ENCODE data around the gene HOXA11.

Gene HOXA11

DNA sequence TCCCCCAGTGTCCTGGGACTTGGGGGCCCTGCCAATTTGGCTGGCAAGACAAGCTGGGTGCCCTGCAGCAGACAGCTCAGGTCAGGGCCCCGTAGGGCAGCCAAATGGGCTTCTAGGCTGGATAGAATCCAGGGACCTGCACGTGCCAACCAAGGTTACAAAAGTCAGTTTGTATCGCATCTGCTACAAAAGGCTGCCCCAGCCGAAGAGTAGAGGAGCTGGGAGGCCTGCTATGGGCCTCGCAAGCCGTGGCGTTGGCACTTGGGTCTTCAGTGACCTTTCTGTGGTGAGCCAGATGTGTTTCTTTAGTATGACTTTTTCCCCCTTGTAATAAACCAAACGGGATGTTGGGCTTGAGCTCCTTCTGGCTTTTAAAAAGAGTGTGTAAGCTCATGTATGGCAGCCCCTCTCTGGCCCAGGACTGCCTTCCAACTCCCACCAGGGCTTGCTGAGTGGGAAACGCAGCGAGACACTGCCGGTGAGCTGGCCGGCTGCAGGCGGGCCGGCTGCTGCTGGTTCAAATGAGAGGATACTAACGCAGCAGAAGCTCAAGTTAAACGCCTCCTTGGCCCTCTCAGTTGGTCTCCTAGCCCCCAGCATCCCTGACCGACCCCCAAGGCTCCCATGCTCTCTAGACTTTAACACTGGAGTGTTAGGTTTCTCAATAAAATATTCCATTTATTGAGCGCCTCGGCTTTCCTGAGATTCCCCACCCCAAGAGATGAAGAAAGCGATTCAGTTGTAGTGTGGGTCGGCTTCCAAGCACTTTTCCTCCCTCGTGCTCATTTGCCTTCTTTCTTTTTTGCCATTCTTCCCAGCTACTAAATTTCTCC is 7.9 kb downstream of the HOXA11 start:
- Histone ChIP-seq H3K4me3 (ENCODE audit: low read depth, low read length) (no peak overlapping the region), H3K27ac (ENCODE audit: low read depth, low read length) (no peak overlapping the region), H3K27me3 (ENCODE audit: insufficient read depth, low read length) (peaks cover 86% of the 10 kb centered on the region), H2AFZ (ENCODE audit: low read length, unreplicated experiment) (no peak overlapping the region), H3K79me2 (ENCODE audit: control insufficient read depth, insufficient read depth, low read length, unreplicated experiment) (no peaks in the 10 kb centered on the region), H3K36me3 (ENCODE audit: insufficient read depth, low read length) (no peaks in the 10 kb centered on the region), H3K4me1 (ENCODE audit: control insufficient read depth, insufficient read depth, low read length, unreplicated experiment) (peaks cover 3% of the 10 kb centered on the region)

DNA sequence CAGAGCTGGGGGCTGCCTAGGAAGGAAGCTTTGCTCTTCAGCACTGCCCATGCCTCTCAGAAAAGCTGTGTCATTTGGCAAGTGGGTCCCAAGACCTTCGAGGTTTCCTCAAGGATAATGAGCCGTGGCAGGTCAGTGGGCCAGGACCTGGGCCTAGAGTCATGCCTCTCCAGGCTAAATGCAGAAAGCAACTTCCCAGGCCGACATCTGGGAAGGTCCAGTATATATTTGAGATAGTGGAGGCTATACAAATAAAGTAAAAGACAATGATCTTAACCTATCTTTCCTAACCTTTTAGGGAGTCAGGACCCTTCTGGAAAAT is 8.5 kb downstream of the HOXA11 start:
- H3K79me2 ChIP-seq (ENCODE audit: control insufficient read depth, insufficient read depth, low read length, unreplicated experiment), result no peaks in the 10 kb centered on the region
- H3K4me3 ChIP-seq (ENCODE audit: low read depth, low read length), result no peak overlapping the region
- peaks cover 3% of the 10 kb centered on the region for H3K4me1 ChIP-seq (ENCODE audit: control insufficient read depth, insufficient read depth, low read length, unreplicated experiment)
- peaks cover 87% of the 10 kb centered on the region for H3K27me3 ChIP-seq (ENCODE audit: insufficient read depth, low read length)
- H3K36me3 ChIP-seq (ENCODE audit: insufficient read depth, low read length), result no peaks in the 10 kb centered on the region
- no peak overlapping the region for H3K27ac ChIP-seq (ENCODE audit: low read depth, low read length)
- no peak overlapping the region for H2AFZ ChIP-seq (ENCODE audit: low read length, unreplicated experiment)

DNA sequence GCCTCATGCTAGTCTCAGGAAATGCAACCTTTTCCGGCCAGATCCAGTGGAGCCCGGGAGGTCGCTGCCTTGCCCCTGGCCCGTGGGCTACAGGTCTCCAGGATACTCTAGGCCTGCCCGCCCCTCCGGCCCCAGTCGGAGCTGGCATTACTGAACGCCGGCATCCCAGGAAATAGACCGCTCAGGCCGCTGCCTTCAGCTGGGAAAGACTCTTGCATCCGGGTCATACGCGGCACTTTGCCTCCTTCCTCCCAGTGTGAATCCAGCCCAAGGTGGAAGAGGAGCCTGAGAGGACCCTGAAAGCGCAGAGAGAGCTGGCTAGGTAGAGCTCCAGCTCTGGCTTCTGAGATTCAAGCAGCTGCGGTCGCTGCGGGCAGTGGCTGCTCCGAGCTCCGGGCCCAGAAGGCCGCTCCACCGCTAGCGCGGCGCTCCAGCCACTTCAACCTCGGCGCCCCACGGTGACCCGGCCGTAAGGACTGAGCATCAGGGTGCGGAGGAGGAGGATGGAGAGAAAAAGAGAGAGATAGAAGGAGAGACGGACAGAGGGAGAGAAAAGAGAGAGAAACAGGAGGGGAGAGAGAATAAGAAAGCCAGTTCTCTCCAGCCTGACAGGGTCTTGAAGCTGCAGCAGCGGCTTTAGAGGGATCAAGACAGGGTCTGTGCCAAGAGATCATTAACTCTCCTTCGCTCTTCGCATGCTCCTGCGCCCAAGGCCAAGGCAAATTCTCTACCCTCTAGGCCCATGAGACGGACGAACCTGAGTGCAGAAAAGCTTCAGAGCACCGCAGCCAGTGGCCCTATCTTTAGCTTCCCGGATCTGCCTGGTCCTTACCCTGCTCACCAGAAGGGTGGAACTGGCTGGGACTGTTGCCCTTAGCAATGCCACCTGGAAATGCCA is 9.2 kb downstream of the HOXA11 start:
- H3K4me3 ChIP-seq (ENCODE audit: low read depth, low read length), result no peak overlapping the region
- no peak overlapping the region for H2AFZ ChIP-seq (ENCODE audit: low read length, unreplicated experiment)
- H3K36me3 ChIP-seq (ENCODE audit: insufficient read depth, low read length), result no peaks in the 10 kb centered on the region
- peaks cover 3% of the 10 kb centered on the region for H3K4me1 ChIP-seq (ENCODE audit: control insufficient read depth, insufficient read depth, low read length, unreplicated experiment)
- no peaks in the 10 kb centered on the region for H3K79me2 ChIP-seq (ENCODE audit: control insufficient read depth, insufficient read depth, low read length, unreplicated experiment)
- H3K27me3 ChIP-seq (ENCODE audit: insufficient read depth, low read length), result peaks cover 93% of the 10 kb centered on the region
- no peak overlapping the region for H3K27ac ChIP-seq (ENCODE audit: low read depth, low read length)

DNA sequence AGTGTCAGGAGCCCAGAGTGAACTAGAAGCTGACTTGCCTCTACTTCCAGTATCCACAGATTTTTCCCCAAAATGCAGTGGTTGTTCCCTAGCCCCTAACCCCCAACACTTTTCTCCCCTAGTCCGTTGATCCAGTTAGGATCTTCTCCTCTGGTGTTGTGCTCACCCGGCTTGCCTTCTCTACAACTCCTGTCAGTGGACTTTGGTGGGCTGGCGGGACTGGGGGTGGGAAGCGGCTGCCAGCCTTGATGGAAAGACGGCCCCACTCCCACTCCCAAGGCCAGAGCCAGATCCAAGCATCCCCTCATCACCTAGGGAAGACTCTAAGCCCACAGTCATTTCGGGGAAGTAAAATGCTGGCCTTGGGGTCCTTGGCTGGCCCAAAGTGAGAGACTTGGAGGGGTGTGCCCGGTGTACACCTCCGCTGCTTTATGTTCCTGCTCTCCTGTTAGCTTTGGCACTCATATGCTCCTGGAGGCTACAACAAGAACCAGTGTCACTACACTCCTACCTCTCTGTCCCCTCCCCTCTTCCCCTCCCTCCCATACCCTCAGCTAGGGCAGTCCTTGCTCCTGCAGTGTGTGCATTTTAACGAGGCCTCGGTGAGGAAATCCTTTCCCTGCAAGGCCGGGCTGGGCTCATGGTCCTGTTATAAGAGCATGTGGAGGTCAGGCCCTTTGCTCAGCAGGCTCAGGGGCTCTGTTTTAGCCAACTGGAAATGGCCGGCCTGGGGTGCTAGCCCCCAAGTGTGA is 10.0 kb downstream of the HOXA11 start:
- H3K27me3 ChIP-seq (ENCODE audit: insufficient read depth, low read length), result peaks cover 93% of the 10 kb centered on the region

DNA sequence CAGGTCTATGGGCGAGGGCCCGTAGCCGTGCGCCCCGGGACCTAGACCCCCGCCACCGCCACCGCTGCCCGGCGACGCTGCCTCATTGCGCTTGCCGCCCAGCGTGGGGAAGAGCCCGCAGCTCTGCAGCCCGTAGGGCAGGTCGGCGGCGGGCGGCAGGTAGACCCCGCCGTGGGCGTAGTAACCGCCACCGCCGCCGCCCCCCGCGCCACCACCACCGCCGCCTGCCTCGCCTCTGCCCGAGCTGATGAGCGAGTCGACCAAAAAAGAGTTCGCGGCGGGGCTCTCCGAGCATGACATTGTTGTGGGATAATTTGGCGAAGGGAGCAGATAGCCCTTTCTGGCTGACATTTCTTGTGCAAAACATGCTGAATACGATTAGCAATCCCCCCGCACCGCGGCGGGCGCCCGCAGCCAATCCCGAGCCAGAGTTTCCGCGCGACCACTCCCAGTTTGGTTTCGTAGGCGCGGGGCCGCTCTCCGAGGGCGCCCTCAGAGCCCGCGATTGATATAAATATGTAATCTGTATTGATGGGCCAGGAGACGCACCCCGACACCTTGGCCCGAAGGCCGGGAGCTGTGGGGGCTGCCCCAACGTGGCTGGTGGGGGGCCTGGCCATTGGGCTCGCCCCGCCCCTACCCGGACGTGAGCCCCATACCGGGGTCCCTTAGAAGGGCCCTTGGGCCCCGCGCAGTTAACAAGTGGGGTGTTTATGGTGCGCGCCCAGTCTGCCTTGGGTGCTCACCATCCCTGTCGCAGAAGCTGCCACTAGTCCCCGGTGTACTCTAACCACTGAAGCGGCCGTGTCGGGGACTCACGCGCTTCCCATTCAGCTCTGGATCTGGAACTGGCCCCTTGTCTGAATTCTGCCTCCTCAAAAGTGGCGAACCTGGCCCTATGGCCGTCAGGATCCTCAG is 10.8 kb downstream of the HOXA11 start, which contains the start of gene HOXA10:
TSS of gene HOXA10 (minus strand) at position 365 of the 918 bp plus-strand sequence. CDS start at position 351, 14 bp downstream.
- peak within 1 kb of the TSS; percentile 58 for H3K4me3 ChIP-seq (ENCODE audit: low read depth, low read length)
- H3K79me2 ChIP-seq (ENCODE audit: control insufficient read depth, insufficient read depth, low read length, unreplicated experiment), result no peaks in the 10 kb centered on the region
- H2AFZ ChIP-seq (ENCODE audit: low read length, unreplicated experiment), result no peak within 1 kb of the TSS
- peaks cover 94% of the 10 kb centered on the region for H3K27me3 ChIP-seq (ENCODE audit: insufficient read depth, low read length)
- no peaks in the 10 kb centered on the region for H3K4me1 ChIP-seq (ENCODE audit: control insufficient read depth, insufficient read depth, low read length, unreplicated experiment)
- H3K36me3 ChIP-seq (ENCODE audit: insufficient read depth, low read length), result no peaks in the 10 kb centered on the region
- H3K27ac ChIP-seq (ENCODE audit: low read depth, low read length), result no peak within 1 kb of the TSS

More for the DNA sequence above, 10.0 kb downstream of the HOXA11 start:
- no peak overlapping the region for H3K4me3 ChIP-seq (ENCODE audit: low read depth, low read length)
- no peaks in the 10 kb centered on the region for H3K36me3 ChIP-seq (ENCODE audit: insufficient read depth, low read length)
- no peaks in the 10 kb centered on the region for H3K79me2 ChIP-seq (ENCODE audit: control insufficient read depth, insufficient read depth, low read length, unreplicated experiment)
- H3K27ac ChIP-seq (ENCODE audit: low read depth, low read length), result no peak overlapping the region
- no peak overlapping the region for H2AFZ ChIP-seq (ENCODE audit: low read length, unreplicated experiment)
- H3K4me1 ChIP-seq (ENCODE audit: control insufficient read depth, insufficient read depth, low read length, unreplicated experiment), result peaks cover 3% of the 10 kb centered on the region

DNA sequence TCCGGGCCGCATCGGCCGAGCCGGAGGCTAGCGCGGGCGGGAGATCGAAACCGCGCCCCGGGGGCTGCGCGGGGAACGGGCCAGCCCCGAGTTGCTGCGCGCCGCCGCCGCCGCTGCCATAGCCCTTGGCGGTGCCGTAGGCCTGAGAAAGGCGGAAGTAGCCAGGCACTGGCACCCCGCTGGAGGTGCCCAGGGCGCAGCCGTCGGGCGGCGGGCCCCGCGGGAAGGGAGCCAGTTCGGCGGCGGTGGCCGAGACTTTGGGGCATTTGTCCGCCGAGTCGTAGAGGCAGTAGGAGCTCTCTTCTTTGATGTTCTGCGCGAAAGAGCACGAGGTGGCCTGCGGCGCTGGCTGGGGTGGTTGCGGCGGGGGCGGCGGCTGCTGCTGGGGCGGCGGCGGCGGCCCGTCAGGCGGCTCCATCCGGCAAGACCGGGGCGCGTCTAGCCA is 11.5 kb downstream of the HOXA11 start:
- H3K36me3 ChIP-seq (ENCODE audit: insufficient read depth, low read length), result no peaks in the 10 kb centered on the region
- H3K4me3 ChIP-seq (ENCODE audit: low read depth, low read length), result peak overlapping the region; percentile 58
- H3K27ac ChIP-seq (ENCODE audit: low read depth, low read length), result no peak overlapping the region
- H2AFZ ChIP-seq (ENCODE audit: low read length, unreplicated experiment), result no peak overlapping the region
- no peaks in the 10 kb centered on the region for H3K4me1 ChIP-seq (ENCODE audit: control insufficient read depth, insufficient read depth, low read length, unreplicated experiment)
- no peaks in the 10 kb centered on the region for H3K79me2 ChIP-seq (ENCODE audit: control insufficient read depth, insufficient read depth, low read length, unreplicated experiment)
- H3K27me3 ChIP-seq (ENCODE audit: insufficient read depth, low read length), result peaks cover 94% of the 10 kb centered on the region

DNA sequence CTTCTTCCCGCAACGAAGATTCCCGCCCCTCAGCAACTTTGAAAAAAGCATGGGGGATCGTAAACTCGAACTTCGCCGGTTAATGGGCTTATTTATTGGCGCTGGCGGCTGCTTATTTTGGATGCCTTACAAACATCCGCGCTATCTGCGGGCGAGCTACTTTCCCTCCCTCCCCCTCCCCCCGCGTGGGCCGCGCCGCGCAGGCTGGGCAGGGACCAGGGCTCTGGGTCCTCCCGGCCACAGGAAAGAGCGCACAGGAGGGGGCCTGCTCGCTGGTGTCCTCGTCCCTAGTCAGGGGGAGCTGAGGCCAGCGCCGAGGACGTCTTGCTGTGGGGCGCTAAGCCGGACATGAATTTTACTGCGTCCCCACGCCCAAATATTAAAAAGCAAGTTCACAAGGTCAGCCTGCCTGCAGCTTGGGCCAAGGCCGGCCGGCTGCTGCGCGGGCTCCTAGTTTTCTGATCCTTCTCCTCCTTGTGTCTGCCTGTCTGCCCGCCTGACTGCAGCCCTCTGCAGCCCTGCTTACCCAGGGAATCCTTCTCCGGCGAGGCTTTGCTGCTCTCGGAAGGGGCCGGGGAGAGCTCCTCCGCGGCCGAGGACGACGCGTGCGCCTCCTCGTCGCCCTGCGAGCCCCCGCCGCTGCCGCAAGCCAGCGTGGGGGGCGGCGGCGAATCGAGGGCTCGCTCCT is 12.1 kb downstream of the HOXA11 start:
- Histone ChIP-seq H2AFZ (ENCODE audit: low read length, unreplicated experiment) (no peak overlapping the region), H3K36me3 (ENCODE audit: insufficient read depth, low read length) (no peaks in the 10 kb centered on the region), H3K27ac (ENCODE audit: low read depth, low read length) (no peak overlapping the region), H3K4me1 (ENCODE audit: control insufficient read depth, insufficient read depth, low read length, unreplicated experiment) (no peaks in the 10 kb centered on the region), H3K27me3 (ENCODE audit: insufficient read depth, low read length) (peaks cover 94% of the 10 kb centered on the region), H3K4me3 (ENCODE audit: low read depth, low read length) (peak overlapping the region; percentile 58), H3K79me2 (ENCODE audit: control insufficient read depth, insufficient read depth, low read length, unreplicated experiment) (no peaks in the 10 kb centered on the region)

DNA sequence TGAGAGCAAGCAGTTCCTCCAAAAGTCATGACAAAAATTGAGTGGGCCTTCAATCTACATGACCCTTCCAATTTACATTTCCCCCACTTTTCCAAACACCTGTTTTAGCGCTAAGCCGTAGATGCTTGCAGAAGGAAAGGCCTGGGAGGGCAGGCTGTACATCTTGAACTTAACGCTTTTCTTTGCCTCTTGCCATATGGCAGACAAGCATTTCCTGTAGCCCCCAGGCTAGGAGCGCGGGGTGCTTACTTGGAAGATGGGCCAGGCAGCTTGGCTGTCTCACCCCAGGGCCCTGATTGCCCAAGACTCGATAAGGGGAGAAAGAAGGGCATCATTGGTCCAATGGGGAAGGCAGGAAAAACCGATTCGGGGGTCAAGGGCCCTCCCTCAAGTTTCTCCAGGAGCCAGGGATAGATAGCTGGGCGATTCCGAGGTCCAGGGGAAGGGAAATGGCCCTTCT is 12.7 kb downstream of the HOXA11 start:
- H2AFZ ChIP-seq (ENCODE audit: low read length, unreplicated experiment), result no peak overlapping the region
- H3K79me2 ChIP-seq (ENCODE audit: control insufficient read depth, insufficient read depth, low read length, unreplicated experiment), result no peaks in the 10 kb centered on the region
- H3K27ac ChIP-seq (ENCODE audit: low read depth, low read length), result no peak overlapping the region
- peak overlapping the region; percentile 58; the same call in 1 of the 2 replicates for H3K4me3 ChIP-seq (ENCODE audit: low read depth, low read length)
- H3K4me1 ChIP-seq (ENCODE audit: control insufficient read depth, insufficient read depth, low read length, unreplicated experiment), result no peaks in the 10 kb centered on the region
- peaks cover 96% of the 10 kb centered on the region for H3K27me3 ChIP-seq (ENCODE audit: insufficient read depth, low read length)
- H3K36me3 ChIP-seq (ENCODE audit: insufficient read depth, low read length), result no peaks in the 10 kb centered on the region

DNA sequence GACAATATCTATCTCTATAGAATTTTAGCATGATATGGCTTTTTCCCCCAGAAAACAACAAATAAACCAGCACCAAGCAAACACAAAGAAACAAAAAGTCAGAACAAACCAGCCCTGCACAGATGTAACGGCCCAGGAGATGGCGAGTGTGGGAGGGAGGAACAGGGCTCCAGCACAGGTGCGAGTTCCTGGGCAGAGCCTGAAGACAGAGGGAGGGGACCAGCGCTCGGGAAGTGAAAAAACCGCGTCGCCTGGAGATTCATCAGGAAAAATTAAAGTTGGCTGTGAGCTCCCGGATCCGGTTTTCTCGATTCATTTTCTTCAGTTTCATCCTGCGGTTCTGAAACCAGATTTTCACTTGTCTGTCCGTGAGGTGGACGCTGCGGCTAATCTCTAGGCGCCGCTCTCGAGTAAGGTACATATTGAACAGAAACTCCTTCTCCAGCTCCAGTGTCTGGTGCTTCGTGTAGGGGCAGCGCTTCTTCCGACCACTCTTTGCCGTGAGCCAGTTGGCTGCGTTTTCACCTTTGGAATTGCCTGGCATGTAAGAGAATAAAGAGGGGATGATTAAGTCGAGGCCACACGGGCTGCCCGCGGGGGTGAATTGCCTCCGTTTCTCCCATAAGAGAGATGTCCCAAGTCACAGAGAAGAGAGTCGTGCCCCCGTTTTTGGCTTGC is 13.3 kb downstream of the HOXA11 start:
- Histone ChIP-seq H3K27me3 (ENCODE audit: insufficient read depth, low read length) (peaks cover 99% of the 10 kb centered on the region), H3K27ac (ENCODE audit: low read depth, low read length) (no peak overlapping the region), H2AFZ (ENCODE audit: low read length, unreplicated experiment) (no peak overlapping the region)

More for the DNA sequence above, 13.3 kb downstream of the HOXA11 start:
- H3K4me1 ChIP-seq (ENCODE audit: control insufficient read depth, insufficient read depth, low read length, unreplicated experiment), result no peaks in the 10 kb centered on the region
- H3K4me3 ChIP-seq (ENCODE audit: low read depth, low read length), result no peak overlapping the region
- H3K79me2 ChIP-seq (ENCODE audit: control insufficient read depth, insufficient read depth, low read length, unreplicated experiment), result no peaks in the 10 kb centered on the region
- no peaks in the 10 kb centered on the region for H3K36me3 ChIP-seq (ENCODE audit: insufficient read depth, low read length)
